HepG2 (cell line): ENCODE results near the gene IGHMBP2. TPM values are rescaled to one million over a fixed set of nuclear protein-coding genes. Genes with fewer than 3 reads are reported as not detected.

Experiments
- ATAC-seq: fragments of 200-7000 bp; cut with Tn5 transposase; 3 replicates; pipeline ENCODE4 v1.9.1; 2020; ENCODE audit warnings: mild to moderate bottlenecking, moderate library complexity
- BruUV-seq: library from RNA; stranded (reverse); fragments of 400-500 nt; replicated peaks from 2 replicates; lab custom pipeline; 2021; lab: Mats Ljungman, UMichigan
- CTCF ChIA-PET: fragments of 300-600 bp; formaldehyde crosslinking; extraction: SDS; loops from one replicate; lab custom pipeline; 2021; ENCODE audit warnings: low total read pairs, inconsistent platforms, low intra/inter-chr PET ratio; lab: Yijun Ruan, JAX
- POLR2A ChIA-PET: fragments of 350-600 bp; sonication (Branson Sonifier 250); formaldehyde crosslinking; loops from one replicate; lab custom pipeline; 2020; ENCODE audit warnings: antibody characterized with exemption, inconsistent platforms; lab: Yijun Ruan, JAX
- DNase-seq: peaks from one replicate; pipeline ENCODE4 v3.0.0-alpha.2; 2015; ENCODE audit warnings: low spot score
- FAIRE-seq: peaks from 3 replicates; lab custom pipeline; 2011; peaks lifted over from hg19 to GRCh38; lab: Jason Lieb, UNC
- H2AFZ ChIP-seq: one replicate; pipeline ENCODE4 v1.6.1; 2011; ENCODE audit warnings: low read length, inconsistent platforms
- H3K27ac ChIP-seq: fragments of 300-600 bp; 3 replicates; pipeline ENCODE4 v1.8.0; 2011; ENCODE audit warnings: mixed run types, mild to moderate bottlenecking, mixed read lengths, low read length, inconsistent platforms; ENCODE audit not compliant: insufficient read depth; ENCODE audit errors: extremely low read length
- H3K27me3 ChIP-seq, 2 experiments: fragments of 200-600 bp in 1 of 2; 2 replicates in 1 of 2; 3 replicates in 1 of 2; pipeline versions ENCODE4 v1.6.0 to v1.8.0; 2011; ENCODE audit warnings: low read length in 2 of 2, mild to moderate bottlenecking in 2 of 2, moderate library complexity in 2 of 2, inconsistent platforms in 1 of 2; ENCODE audit not compliant: insufficient read depth in 2 of 2, control insufficient read depth in 1 of 2
- H3K36me3 ChIP-seq, 2 experiments: fragments of 200-600 bp in 1 of 2; replicated peaks in 1 of 2; 2 replicates in 1 of 2; 3 replicates in 1 of 2; pipeline versions ENCODE4 v1.5.1 to v1.8.0; 2011; ENCODE audit warnings: low read length in 2 of 2, inconsistent platforms in 1 of 2; ENCODE audit not compliant: insufficient read depth in 2 of 2, control insufficient read depth in 1 of 2
- H3K4me1 ChIP-seq: 2 replicates; pipeline ENCODE4 v1.5.1; 2012; ENCODE audit warnings: low read length, inconsistent platforms; ENCODE audit not compliant: insufficient read depth
- H3K4me2 ChIP-seq: 2 replicates; pipeline ENCODE4 v1.6.0; 2011; ENCODE audit warnings: low read depth, low read length, inconsistent platforms
- H3K4me3 ChIP-seq, 3 experiments: fragments of 200-600 bp in 1 of 3; sonication (generic), shearing (Covaris generic) in 1 of 3; replicated peaks in 1 of 3; 2 replicates each; pipeline ENCODE4 v1.5.1; 2011 to 2016; ENCODE audit warnings: low read length in 3 of 3, inconsistent platforms in 2 of 3, low read depth in 2 of 3, mild to moderate bottlenecking in 2 of 3, control low read depth in 1 of 3, mixed read lengths in 1 of 3; ENCODE audit not compliant: insufficient read depth in 1 of 3
- H3K79me2 ChIP-seq: one replicate; pipeline ENCODE4 v1.6.1; 2011; ENCODE audit warnings: low read length, inconsistent platforms; ENCODE audit not compliant: insufficient read depth
- H3K9ac ChIP-seq: 2 replicates; pipeline ENCODE4 v1.6.0; 2011; ENCODE audit warnings: mild to moderate bottlenecking, low read depth, low read length, inconsistent platforms; ENCODE audit not compliant: insufficient read depth
- H3K9me3 ChIP-seq: 2 replicates; pipeline ENCODE4 v1.5.1; 2012; ENCODE audit warnings: mild to moderate bottlenecking, low read length
- H4K20me1 ChIP-seq: 2 replicates; pipeline ENCODE4 v1.6.0; 2011; ENCODE audit warnings: inconsistent platforms, mild to moderate bottlenecking, low read length, moderate library complexity; ENCODE audit not compliant: insufficient read depth
- ARID3A ChIP-seq: IDR thresholded peaks from 2 replicates; pipeline ENCODE4 v1.6.1; 2012; ENCODE audit warnings: low read depth, low read length, improper control_type of control experiment
- CHCHD3 ChIP-seq: sonication (generic); formaldehyde crosslinking; IDR thresholded peaks from 2 replicates; pipeline ENCODE4 v1.8.0; 2022; ENCODE audit warnings: mild to moderate bottlenecking, missing genetic modification reagents, moderate library complexity
- DPF2 ChIP-seq: sonication (generic); formaldehyde crosslinking; IDR thresholded peaks from 2 replicates; pipeline ENCODE4 v1.4.0; 2020; ENCODE audit warnings: mild to moderate bottlenecking, low read depth, missing genetic modification reagents, borderline replicate concordance
- KAT8 ChIP-seq: IDR thresholded peaks from 2 replicates; pipeline ENCODE4 v1.6.1; 2016; ENCODE audit warnings: missing genetic modification reagents, missing compliant biosample characterization
- SP4 ChIP-seq: sonication (generic); formaldehyde crosslinking; IDR thresholded peaks from 2 replicates; pipeline ENCODE4 v1.8.1; 2023; ENCODE audit warnings: mild to moderate bottlenecking, missing genetic modification reagents
- SP5 ChIP-seq: IDR thresholded peaks from 2 replicates; pipeline ENCODE4 v1.6.1; 2016; ENCODE audit warnings: low read depth, borderline replicate concordance
- STAG1 ChIP-seq: sonication (generic); formaldehyde crosslinking; IDR thresholded peaks from 2 replicates; pipeline ENCODE4 v1.4.0; 2020; ENCODE audit warnings: missing genetic modification reagents
- TARDBP ChIP-seq: sonication (generic); formaldehyde crosslinking; IDR thresholded peaks from 2 replicates; pipeline ENCODE4 v1.8.0; 2022; ENCODE audit warnings: mild to moderate bottlenecking, missing genetic modification reagents
- XRCC5 ChIP-seq: fragments of 200-400 bp; formaldehyde crosslinking; optimal IDR thresholded peaks from 2 replicates; pipeline ENCODE3; 2017; ENCODE audit warnings: mild to moderate bottlenecking, low read length
- ZBTB8A ChIP-seq: sonication (generic); formaldehyde crosslinking; IDR thresholded peaks from 2 replicates; pipeline ENCODE4 v1.4.0; 2020; ENCODE audit warnings: mild to moderate bottlenecking, low read depth, missing genetic modification reagents, borderline replicate concordance
- ZNF143 ChIP-seq: sonication (generic); formaldehyde crosslinking; IDR thresholded peaks from 2 replicates; pipeline ENCODE4 v1.4.0; 2020; ENCODE audit warnings: missing genetic modification reagents
- ZNF260 ChIP-seq: sonication (generic); formaldehyde crosslinking; IDR thresholded peaks from 2 replicates; pipeline ENCODE4 v1.4.0; 2020; ENCODE audit warnings: missing genetic modification reagents, low read depth, mild to moderate bottlenecking, borderline replicate concordance
- ZNF274 ChIP-seq: sonication (generic); formaldehyde crosslinking; IDR thresholded peaks from 2 replicates; pipeline ENCODE4 v1.5.1; 2020; ENCODE audit warnings: mild to moderate bottlenecking, missing genetic modification reagents
- ZNF549 ChIP-seq: sonication (generic); formaldehyde crosslinking; IDR thresholded peaks from 2 replicates; pipeline ENCODE4 v1.5.0; 2020; ENCODE audit warnings: missing genetic modification reagents
- ZNF567 ChIP-seq: sonication (generic); formaldehyde crosslinking; IDR thresholded peaks from 2 replicates; pipeline ENCODE4 v1.8.1; 2023; ENCODE audit warnings: mild to moderate bottlenecking, missing genetic modification reagents, borderline replicate concordance
- ZNF768 ChIP-seq: sonication (generic); formaldehyde crosslinking; IDR thresholded peaks from 2 replicates; pipeline ENCODE4 v1.4.0; 2020; ENCODE audit warnings: missing genetic modification reagents
- ZNF790 ChIP-seq: sonication (generic); formaldehyde crosslinking; IDR thresholded peaks from 2 replicates; pipeline ENCODE4 v1.8.0; 2022; ENCODE audit warnings: missing genetic modification reagents, mild to moderate bottlenecking, borderline replicate concordance
- ZNF83 ChIP-seq: sonication (generic); formaldehyde crosslinking; IDR thresholded peaks from 2 replicates; pipeline ENCODE4 v1.4.0; 2020; ENCODE audit warnings: missing genetic modification reagents, mild to moderate bottlenecking, borderline replicate concordance
- WGBS: methylation state at CpG from one replicate; pipeline ENCODE4 v1.1.6; 2017; ENCODE audit warnings: low lambda C conversion rate; 5-methylcytosine and 5-hydroxymethylcytosine counted together
- in situ Hi-C: cut with HindIII; loops from 2 replicates; pipeline ENCODE4 v1.10.0; 2017; ENCODE audit warnings: low pct_unique_long_range_greater_than_20kb; ENCODE audit not compliant: extremely low pct_ligation_motif_present
- intact Hi-C: fragments of 100-400 bp; cut with micrococcal nuclease; formaldehyde crosslinking; loops from one replicate; pipeline ENCODE4 v1.10.0; 2022; ENCODE audit not compliant: unreplicated experiment
- polyA plus RNA-seq, 8 experiments: library from polyadenylated mRNA; depleted of rRNA in 3 of 8; stranded (reverse) in 7 of 8; unstranded in 1 of 8; fragments of >200 nt; fragmentation: Illumina TruSeq in 4 of 8; extraction: Trizol in 4 of 8; gene quantifications; 2 replicates each; pipeline versions ENCODE4 v1.2.1 to v1.2.3, GENCODE V29; 2011 to 2016; ENCODE audit warnings: low read depth in 4 of 8, missing spikeins in 1 of 8, mixed read lengths in 1 of 8; ENCODE audit not compliant: insufficient read depth in 1 of 8
- total RNA-seq, 5 experiments: library from RNA; depleted of rRNA; stranded (reverse); fragments of >200 nt; fragmentation: Illumina TruSeq; extraction: Trizol; gene quantifications; 2 replicates each; pipeline ENCODE4 v1.2.3, GENCODE V29; 2016; ENCODE audit warnings: low read depth in 1 of 5

Gene IGHMBP2
- total and polyA plus RNA-seq, 2 of the 13 experiments (the other 11 are each of a cell fraction or from before 2014, with no cell fraction given), result 8.9 to 9.9 TPM

GRCh38 chr11:68867066-68867465 is 36.6 kb upstream of the IGHMBP2 start:
- Histone ChIP-seq H3K4me1 (peaks cover 40% of the 10 kb centered on the region), H3K9me3 (peaks cover 9% of the 10 kb centered on the region), H3K4me2 (no peak overlapping the region), H2AFZ (no peak overlapping the region), H3K27ac (no peak overlapping the region), H3K79me2 (no peaks in the 10 kb centered on the region)
- CTCF ChIA-PET, result no interaction called here
- FAIRE-seq, result no peak
- WGBS, result 68% methylated on average over 6 of the region's 6 CpGs
- intact Hi-C loops, result no loop called here
- DNase-seq, result no peak
- TF ChIP-seq ZNF768, result peak; percentile 55; the same call in 1 of the 2 replicates
- no peak for TF ChIP-seq ZBTB8A (CRISPR knock-in tag)
- TF ChIP-seq, all 625 proteins: peak for 1
- H3K4me3 ChIP-seq, result no peak overlapping the region
- no peaks in the 10 kb centered on the region for H4K20me1 ChIP-seq
- POLR2A ChIA-PET, result no interaction called here
- no peak overlapping the region for H3K9ac ChIP-seq
- no peaks in the 10 kb centered on the region for H3K36me3 ChIP-seq
- no TSS peak for BruUV-seq
- in situ Hi-C loops, result no loop called here
- peaks cover 2 to 30% of the 10 kb centered on the region in 2 experiments; a peak in 3 of 5 replicates for H3K27me3 ChIP-seq
- ATAC-seq, result no peak

GRCh38 chr11:68868221-68868835 is 35.4 kb upstream of the IGHMBP2 start:
- Histone ChIP-seq H3K27me3 (peaks cover 2 to 30% of the 10 kb centered on the region in 2 experiments; a peak in 3 of 5 replicates), H3K4me2 (no peak overlapping the region), H2AFZ (no peak overlapping the region), H3K27ac (no peak overlapping the region), H3K79me2 (no peaks in the 10 kb centered on the region), H4K20me1 (no peaks in the 10 kb centered on the region), H3K9me3 (peaks cover 9% of the 10 kb centered on the region), H3K9ac (no peak overlapping the region), H3K4me3 (no peak overlapping the region), H3K36me3 (no peaks in the 10 kb centered on the region), H3K4me1 (peaks cover 34% of the 10 kb centered on the region)
- ChIA-PET CTCF (interaction anchor here (2.2 kb wide), 1 partner anchor 42 kb away, joined by 10 read pairs; no protein-coding TSS in a partner anchor), POLR2A (interaction anchor here (0.7 kb wide), 1 partner anchor 23 kb away, joined by 3 read pairs; no protein-coding TSS in a partner anchor)
- no peak for DNase-seq
- ATAC-seq, result no peak
- intact Hi-C loops, result no loop called here
- in situ Hi-C loops, result no loop called here
- FAIRE-seq, result no peak
- WGBS, result 84% methylated on average over 18 of the region's 18 CpGs
- no TSS peak for BruUV-seq
- no peak for TF ChIP-seq ARID3A
- no peak for TF ChIP-seq STAG1 (CRISPR knock-in tag)
- TF ChIP-seq ZNF274 (CRISPR knock-in tag), result no peak
- no peak for TF ChIP-seq SP5
- TF ChIP-seq TARDBP, result no peak
- no peak for TF ChIP-seq XRCC5
- no peak for TF ChIP-seq KAT8 (CRISPR knock-in tag)
- TF ChIP-seq CHCHD3 (CRISPR knock-in tag), result no peak
- TF ChIP-seq SP4, result no peak
- TF ChIP-seq ZNF143 (CRISPR knock-in tag), result no peak
- no peak for TF ChIP-seq ZNF549
- no peak for TF ChIP-seq ZNF83 (CRISPR knock-in tag)
- no peak for TF ChIP-seq DPF2 (CRISPR knock-in tag)
- TF ChIP-seq ZNF790 (CRISPR knock-in tag), result no peak
- no peak for TF ChIP-seq ZNF260 (CRISPR knock-in tag)
- no peak for TF ChIP-seq ZNF567
